HepG2 (cell line): ENCODE results near the gene PRKCB. TPM values are rescaled to one million over a fixed set of nuclear protein-coding genes. Genes with fewer than 3 reads are reported as not detected.

Experiments used
- ATAC-seq: fragments of 200-7000 bp; cut with Tn5 transposase; 3 replicates; pipeline ENCODE4 v1.9.1; 2020; ENCODE audit warnings: mild to moderate bottlenecking, moderate library complexity
- BruUV-seq: library from RNA; stranded (reverse); fragments of 400-500 nt; replicated peaks from 2 replicates; lab custom pipeline; 2021; lab: Mats Ljungman, UMichigan
- CTCF ChIA-PET: fragments of 300-600 bp; formaldehyde crosslinking; extraction: SDS; loops from one replicate; lab custom pipeline; 2021; ENCODE audit warnings: low total read pairs, inconsistent platforms, low intra/inter-chr PET ratio; lab: Yijun Ruan, JAX
- POLR2A ChIA-PET: fragments of 350-600 bp; sonication (Branson Sonifier 250); formaldehyde crosslinking; loops from one replicate; lab custom pipeline; 2020; ENCODE audit warnings: antibody characterized with exemption, inconsistent platforms; lab: Yijun Ruan, JAX
- DNase-seq: peaks from one replicate; pipeline ENCODE4 v3.0.0-alpha.2; 2015; ENCODE audit warnings: low spot score
- FAIRE-seq: peaks from 3 replicates; lab custom pipeline; 2011; peaks lifted over from hg19 to GRCh38; lab: Jason Lieb, UNC
- H2AFZ ChIP-seq: one replicate; pipeline ENCODE4 v1.6.1; 2011; ENCODE audit warnings: low read length, inconsistent platforms
- H3K27ac ChIP-seq: fragments of 300-600 bp; 3 replicates; pipeline ENCODE4 v1.8.0; 2011; ENCODE audit warnings: mixed run types, mild to moderate bottlenecking, mixed read lengths, low read length, inconsistent platforms; ENCODE audit not compliant: insufficient read depth; ENCODE audit errors: extremely low read length
- H3K27me3 ChIP-seq, 2 experiments: fragments of 200-600 bp in 1 of 2; 2 replicates in 1 of 2; 3 replicates in 1 of 2; pipeline versions ENCODE4 v1.6.0 to v1.8.0; 2011; ENCODE audit warnings: low read length in 2 of 2, mild to moderate bottlenecking in 2 of 2, moderate library complexity in 2 of 2, inconsistent platforms in 1 of 2; ENCODE audit not compliant: insufficient read depth in 2 of 2, control insufficient read depth in 1 of 2
- H3K36me3 ChIP-seq, 2 experiments: fragments of 200-600 bp in 1 of 2; replicated peaks in 1 of 2; 2 replicates in 1 of 2; 3 replicates in 1 of 2; pipeline versions ENCODE4 v1.5.1 to v1.8.0; 2011; ENCODE audit warnings: low read length in 2 of 2, inconsistent platforms in 1 of 2; ENCODE audit not compliant: insufficient read depth in 2 of 2, control insufficient read depth in 1 of 2
- H3K4me1 ChIP-seq: 2 replicates; pipeline ENCODE4 v1.5.1; 2012; ENCODE audit warnings: low read length, inconsistent platforms; ENCODE audit not compliant: insufficient read depth
- H3K4me2 ChIP-seq: 2 replicates; pipeline ENCODE4 v1.6.0; 2011; ENCODE audit warnings: low read depth, low read length, inconsistent platforms
- H3K4me3 ChIP-seq, 3 experiments: fragments of 200-600 bp in 1 of 3; sonication (generic), shearing (Covaris generic) in 1 of 3; replicated peaks in 1 of 3; 2 replicates each; pipeline ENCODE4 v1.5.1; 2011 to 2016; ENCODE audit warnings: low read length in 3 of 3, inconsistent platforms in 2 of 3, low read depth in 2 of 3, mild to moderate bottlenecking in 2 of 3, control low read depth in 1 of 3, mixed read lengths in 1 of 3; ENCODE audit not compliant: insufficient read depth in 1 of 3
- H3K79me2 ChIP-seq: one replicate; pipeline ENCODE4 v1.6.1; 2011; ENCODE audit warnings: low read length, inconsistent platforms; ENCODE audit not compliant: insufficient read depth
- H3K9ac ChIP-seq: 2 replicates; pipeline ENCODE4 v1.6.0; 2011; ENCODE audit warnings: mild to moderate bottlenecking, low read depth, low read length, inconsistent platforms; ENCODE audit not compliant: insufficient read depth
- H3K9me3 ChIP-seq: 2 replicates; pipeline ENCODE4 v1.5.1; 2012; ENCODE audit warnings: mild to moderate bottlenecking, low read length
- H4K20me1 ChIP-seq: 2 replicates; pipeline ENCODE4 v1.6.0; 2011; ENCODE audit warnings: inconsistent platforms, mild to moderate bottlenecking, low read length, moderate library complexity; ENCODE audit not compliant: insufficient read depth
- CEBPB ChIP-seq: IDR thresholded peaks from 2 replicates; pipeline ENCODE4 v1.6.1; 2011; ENCODE audit warnings: low read depth, low read length, improper control_type of control experiment, borderline replicate concordance
- KLF11 ChIP-seq: IDR thresholded peaks from 2 replicates; pipeline ENCODE4 v1.6.1; 2016; ENCODE audit warnings: missing compliant biosample characterization
- NFE2 ChIP-seq: sonication (generic); formaldehyde crosslinking; IDR thresholded peaks from 2 replicates; pipeline ENCODE4 v1.4.0; 2020; ENCODE audit warnings: missing genetic modification reagents
- UBTF ChIP-seq: sonication (generic); formaldehyde crosslinking; IDR thresholded peaks from 2 replicates; pipeline ENCODE4 v1.4.0; 2020; ENCODE audit warnings: mild to moderate bottlenecking, missing genetic modification reagents
- ZFP37 ChIP-seq: sonication (generic); formaldehyde crosslinking; IDR thresholded peaks from 2 replicates; pipeline ENCODE4 v1.4.0; 2020; ENCODE audit warnings: missing genetic modification reagents, borderline replicate concordance
- ZNF570 ChIP-seq: sonication (generic); formaldehyde crosslinking; IDR thresholded peaks from 2 replicates; pipeline ENCODE4 v1.4.0; 2020; ENCODE audit warnings: mild to moderate bottlenecking, missing genetic modification reagents, borderline replicate concordance
- ZNF577 ChIP-seq: sonication (generic); formaldehyde crosslinking; IDR thresholded peaks from 2 replicates; pipeline ENCODE4 v1.4.0; 2020; ENCODE audit warnings: mild to moderate bottlenecking, low read depth, missing genetic modification reagents, borderline replicate concordance
- WGBS: methylation state at CpG from one replicate; pipeline ENCODE4 v1.1.6; 2017; ENCODE audit warnings: low lambda C conversion rate; 5-methylcytosine and 5-hydroxymethylcytosine counted together
- in situ Hi-C: cut with HindIII; loops from 2 replicates; pipeline ENCODE4 v1.10.0; 2017; ENCODE audit warnings: low pct_unique_long_range_greater_than_20kb; ENCODE audit not compliant: extremely low pct_ligation_motif_present
- intact Hi-C: fragments of 100-400 bp; cut with micrococcal nuclease; formaldehyde crosslinking; loops from one replicate; pipeline ENCODE4 v1.10.0; 2022; ENCODE audit not compliant: unreplicated experiment
- polyA plus RNA-seq, 8 experiments: library from polyadenylated mRNA; depleted of rRNA in 3 of 8; stranded (reverse) in 7 of 8; unstranded in 1 of 8; fragments of >200 nt; fragmentation: Illumina TruSeq in 4 of 8; extraction: Trizol in 4 of 8; gene quantifications; 2 replicates each; pipeline versions ENCODE4 v1.2.1 to v1.2.3, GENCODE V29; 2011 to 2016; ENCODE audit warnings: low read depth in 4 of 8, missing spikeins in 1 of 8, mixed read lengths in 1 of 8; ENCODE audit not compliant: insufficient read depth in 1 of 8
- total RNA-seq, 5 experiments: library from RNA; depleted of rRNA; stranded (reverse); fragments of >200 nt; fragmentation: Illumina TruSeq; extraction: Trizol; gene quantifications; 2 replicates each; pipeline ENCODE4 v1.2.3, GENCODE V29; 2016; ENCODE audit warnings: low read depth in 1 of 5
- TF ChIP-seq, protein P1 (sequence below): sonication (generic); formaldehyde crosslinking; IDR thresholded peaks from 2 replicates; pipeline ENCODE4 v1.4.0; 2020; ENCODE audit warnings: mild to moderate bottlenecking, missing genetic modification reagents
- TF ChIP-seq, protein P2 (sequence below): IDR thresholded peaks from 2 replicates; pipeline ENCODE4 v1.6.1; 2016; ENCODE audit warnings: missing compliant biosample characterization, missing genetic modification reagents, borderline replicate concordance

The PRKCB gene
- total and polyA plus RNA-seq, 2 of the 13 experiments (the other 11 are each of a cell fraction or from before 2014, with no cell fraction given), result 0.01 TPM; not detected in 1

DNA sequence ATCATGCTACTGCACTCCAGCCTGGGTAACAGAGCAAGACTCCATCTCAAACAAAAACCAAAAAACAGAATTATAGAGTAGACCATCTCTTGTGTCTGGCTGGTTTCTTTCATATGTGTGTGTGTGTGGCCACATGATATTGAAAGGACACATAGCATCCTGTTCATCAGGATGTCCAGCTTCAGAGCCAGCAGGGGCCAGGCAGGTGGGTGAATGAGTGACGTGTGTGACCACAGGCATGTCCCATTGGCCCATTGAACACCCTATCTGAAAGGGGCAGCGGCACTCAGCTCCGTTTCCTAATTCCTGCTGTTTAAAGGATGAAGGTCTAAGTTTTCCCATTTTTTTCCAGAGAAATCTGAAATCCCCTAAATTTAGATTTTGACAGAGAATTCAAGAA is 174.2 kb downstream of the PRKCB start:
- no peaks in the 10 kb centered on the region for H4K20me1 ChIP-seq
- FAIRE-seq, result no peak
- WGBS, result 8% methylated on average over 3 of the region's 3 CpGs

More for the DNA sequence above, 174.2 kb downstream of the PRKCB start:
- H3K36me3 ChIP-seq, result no peaks in the 10 kb centered on the region
- peaks cover 5% of the 10 kb centered on the region; the same call in 1 of the 2 replicates for H3K4me1 ChIP-seq
- no peaks in the 10 kb centered on the region for H3K79me2 ChIP-seq
- no peak overlapping the region for H3K4me3 ChIP-seq
- TF ChIP-seq, protein P1, sequence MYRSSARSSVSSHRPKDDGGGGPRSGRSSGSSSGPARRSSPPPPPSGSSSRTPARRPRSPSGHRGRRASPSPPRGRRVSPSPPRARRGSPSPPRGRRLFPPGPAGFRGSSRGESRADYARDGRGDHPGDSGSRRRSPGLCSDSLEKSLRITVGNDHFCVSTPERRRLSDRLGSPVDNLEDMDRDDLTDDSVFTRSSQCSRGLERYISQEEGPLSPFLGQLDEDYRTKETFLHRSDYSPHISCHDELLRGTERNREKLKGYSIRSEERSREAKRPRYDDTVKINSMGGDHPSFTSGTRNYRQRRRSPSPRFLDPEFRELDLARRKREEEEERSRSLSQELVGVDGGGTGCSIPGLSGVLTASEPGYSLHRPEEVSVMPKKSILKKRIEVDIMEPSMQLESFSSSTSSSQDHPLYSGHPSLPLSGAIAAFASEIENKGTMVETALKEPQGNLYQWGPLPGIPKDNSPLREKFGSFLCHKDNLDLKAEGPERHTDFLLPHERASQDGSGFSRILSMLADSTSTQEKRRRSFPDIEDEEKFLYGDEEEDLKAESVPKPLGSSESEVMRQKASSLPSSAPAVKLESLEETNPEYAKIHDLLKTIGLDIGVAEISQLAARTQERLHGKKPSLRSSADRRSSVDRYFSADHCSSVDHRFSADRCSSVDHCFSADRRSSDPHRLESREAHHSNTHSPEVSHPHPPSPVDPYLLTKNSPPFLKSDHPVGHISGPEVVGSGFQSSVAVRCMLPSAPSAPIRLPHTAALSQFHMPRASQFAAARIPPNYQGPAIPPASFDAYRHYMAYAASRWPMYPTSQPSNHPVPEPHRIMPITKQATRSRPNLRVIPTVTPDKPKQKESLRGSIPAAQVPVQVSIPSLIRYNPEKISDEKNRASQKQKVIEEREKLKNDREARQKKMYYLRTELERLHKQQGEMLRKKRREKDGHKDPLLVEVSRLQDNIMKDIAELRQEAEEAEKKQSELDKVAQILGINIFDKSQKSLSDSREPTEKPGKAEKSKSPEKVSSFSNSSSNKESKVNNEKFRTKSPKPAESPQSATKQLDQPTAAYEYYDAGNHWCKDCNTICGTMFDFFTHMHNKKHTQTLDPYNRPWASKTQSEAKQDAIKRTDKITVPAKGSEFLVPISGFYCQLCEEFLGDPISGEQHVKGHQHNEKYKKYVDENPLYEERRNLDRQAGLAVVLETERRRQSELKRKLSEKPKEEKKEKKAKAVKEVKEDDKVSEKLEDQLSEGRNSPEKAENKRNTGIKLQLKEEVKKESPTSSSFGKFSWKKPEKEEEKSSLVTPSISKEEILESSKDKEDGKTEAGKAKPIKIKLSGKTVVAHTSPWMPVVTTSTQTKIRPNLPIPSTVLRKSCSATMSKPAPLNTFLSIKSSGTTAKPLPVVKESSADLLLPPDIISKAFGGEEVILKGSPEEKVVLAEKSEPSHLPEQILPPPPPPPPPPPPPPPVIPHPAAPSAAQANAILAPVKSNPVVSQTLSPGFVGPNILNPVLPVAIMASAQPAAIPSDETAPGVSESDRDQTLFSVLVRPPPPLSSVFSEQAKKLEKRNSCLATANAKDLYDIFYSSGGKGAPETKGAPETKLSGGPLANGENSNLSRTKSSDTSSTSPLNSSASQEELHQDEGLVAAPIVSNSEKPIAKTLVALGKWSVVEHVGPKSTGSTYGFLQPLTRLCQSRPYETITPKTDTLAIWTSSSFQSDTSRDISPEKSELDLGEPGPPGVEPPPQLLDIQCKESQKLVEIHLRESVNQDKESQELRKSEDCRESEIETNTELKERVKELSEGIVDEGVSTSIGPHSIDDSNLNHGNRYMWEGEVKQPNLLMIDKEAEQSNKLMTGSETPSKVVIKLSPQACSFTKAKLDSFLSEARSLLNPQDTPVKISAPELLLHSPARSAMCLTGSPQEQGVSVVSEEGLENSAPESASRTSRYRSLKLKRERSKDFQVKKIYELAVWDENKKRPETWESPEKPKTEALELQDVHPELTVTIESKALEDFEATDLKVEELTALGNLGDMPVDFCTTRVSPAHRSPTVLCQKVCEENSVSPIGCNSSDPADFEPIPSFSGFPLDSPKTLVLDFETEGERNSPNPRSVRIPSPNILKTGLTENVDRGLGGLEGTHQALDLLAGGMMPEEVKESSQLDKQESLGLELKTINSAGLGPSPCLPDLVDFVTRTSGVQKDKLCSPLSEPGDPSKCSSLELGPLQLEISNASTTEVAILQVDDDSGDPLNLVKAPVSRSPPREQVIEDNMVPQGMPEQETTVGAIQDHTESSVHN (CRISPR knock-in tag), result no peak
- TF ChIP-seq ZNF570 (CRISPR knock-in tag) (no peak), ZNF577 (no peak), NFE2 (CRISPR knock-in tag) (no peak), ZFP37 (CRISPR knock-in tag) (no peak), UBTF (CRISPR knock-in tag) (no peak), KLF11 (no peak), CEBPB (no peak)
- TF ChIP-seq, protein P2, sequence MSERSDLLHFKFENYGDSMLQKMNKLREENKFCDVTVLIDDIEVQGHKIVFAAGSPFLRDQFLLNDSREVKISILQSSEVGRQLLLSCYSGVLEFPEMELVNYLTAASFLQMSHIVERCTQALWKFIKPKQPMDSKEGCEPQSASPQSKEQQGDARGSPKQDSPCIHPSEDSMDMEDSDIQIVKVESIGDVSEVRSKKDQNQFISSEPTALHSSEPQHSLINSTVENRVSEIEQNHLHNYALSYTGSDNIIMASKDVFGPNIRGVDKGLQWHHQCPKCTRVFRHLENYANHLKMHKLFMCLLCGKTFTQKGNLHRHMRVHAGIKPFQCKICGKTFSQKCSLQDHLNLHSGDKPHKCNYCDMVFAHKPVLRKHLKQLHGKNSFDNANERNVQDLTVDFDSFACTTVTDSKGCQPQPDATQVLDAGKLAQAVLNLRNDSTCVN (CRISPR knock-in tag), result no peak
- no peaks in the 10 kb centered on the region for H3K9me3 ChIP-seq
- BruUV-seq, result no TSS peak
- H2AFZ ChIP-seq, result no peak overlapping the region
- in situ Hi-C loops, result loop anchor here (5.0 kb wide), 1 partner anchor 208 kb away; no protein-coding TSS in a partner anchor
- intact Hi-C loops, result loop anchor here (1.0 to 2.0 kb wide), 2 partner anchors 209 to 275 kb away; no protein-coding TSS in a partner anchor
- POLR2A ChIA-PET, result no interaction called here
- no peak for DNase-seq
- no peak overlapping the region for H3K27ac ChIP-seq
- ATAC-seq, result no peak
- CTCF ChIA-PET, result interaction anchor here (1.1 to 2.3 kb wide), 4 partner anchors 206 to 275 kb away, joined by 3 to 20 read pairs (median 9); no protein-coding TSS in a partner anchor
- H3K27me3 ChIP-seq, result no peaks in the 10 kb centered on the region; a peak in 2 of 5 replicates
- no peak overlapping the region for H3K4me2 ChIP-seq
- H3K9ac ChIP-seq, result no peak overlapping the region
